Measurements from ENCODE around the gene TNFRSF19.

The TNFRSF19 gene

DNA sequence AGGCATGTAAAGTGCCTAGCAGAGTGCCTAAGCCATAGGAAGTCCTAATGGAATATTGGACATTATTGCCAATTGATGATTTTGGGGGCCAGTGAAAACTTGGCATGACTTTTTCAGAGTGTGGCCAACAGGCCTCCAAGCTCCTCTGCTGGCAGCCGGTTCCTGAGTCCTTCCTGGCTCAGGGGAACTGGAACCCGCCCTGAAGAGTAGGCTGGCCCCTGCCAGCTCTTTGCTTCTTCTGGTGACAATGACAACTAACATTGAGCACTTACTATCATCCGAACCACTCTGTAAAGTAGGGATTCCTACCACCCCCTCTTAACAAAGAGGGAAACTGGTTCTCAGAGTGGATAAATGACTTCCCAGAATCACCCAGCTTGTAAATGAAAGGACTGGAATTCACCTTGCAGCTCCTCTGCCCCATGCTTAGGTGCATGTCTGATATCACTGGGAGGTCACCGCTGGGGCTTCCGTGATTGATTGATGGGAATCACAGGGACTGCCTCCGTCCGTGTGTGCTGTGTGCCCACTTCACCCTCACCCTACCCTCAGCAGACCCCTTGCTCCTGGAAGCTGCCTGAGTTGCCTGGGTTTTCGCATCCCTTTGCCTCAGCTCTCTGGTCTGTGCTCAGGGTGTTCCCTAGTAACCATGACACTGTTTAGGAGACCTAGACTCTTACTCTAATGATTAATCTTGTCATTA is 50.6 kb downstream of the TNFRSF19 start:
- Histone ChIP-seq H3K9ac (ENCODE audit: low read depth, low read length) (no peak overlapping the region), H3K36me3 (ENCODE audit: insufficient read depth, low read length) (no peaks in the 10 kb centered on the region), H3K9me3 (ENCODE audit: control insufficient read depth, insufficient read depth, low read length) (no peaks in the 10 kb centered on the region), H3K4me1 (ENCODE audit: insufficient read depth, low read length) (no peaks in the 10 kb centered on the region; the same call in 1 of the 2 replicates)

DNA sequence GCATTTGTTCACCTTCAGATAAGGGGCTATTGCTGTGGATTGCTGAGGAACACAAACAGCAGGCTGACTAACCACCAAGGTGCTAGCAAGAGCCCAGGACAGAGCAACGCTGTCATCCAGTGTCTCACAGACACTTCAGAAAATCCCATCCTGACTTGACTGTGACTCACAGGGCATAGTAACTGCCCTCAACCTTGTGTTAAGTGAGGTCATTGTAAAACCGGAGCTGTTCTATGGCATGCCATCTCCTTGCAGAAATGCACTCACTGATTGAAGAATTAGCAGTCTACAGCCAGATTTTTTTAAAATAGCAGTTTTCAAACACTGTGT is 51.1 kb downstream of the TNFRSF19 start:
- no peaks in the 10 kb centered on the region for H3K36me3 ChIP-seq (ENCODE audit: insufficient read depth, low read length)
- no peak overlapping the region for H3K9ac ChIP-seq (ENCODE audit: low read depth, low read length)
- no peaks in the 10 kb centered on the region for H3K9me3 ChIP-seq (ENCODE audit: control insufficient read depth, insufficient read depth, low read length)
- H3K4me1 ChIP-seq (ENCODE audit: insufficient read depth, low read length) = no peaks in the 10 kb centered on the region; the same call in 1 of the 2 replicates

DNA sequence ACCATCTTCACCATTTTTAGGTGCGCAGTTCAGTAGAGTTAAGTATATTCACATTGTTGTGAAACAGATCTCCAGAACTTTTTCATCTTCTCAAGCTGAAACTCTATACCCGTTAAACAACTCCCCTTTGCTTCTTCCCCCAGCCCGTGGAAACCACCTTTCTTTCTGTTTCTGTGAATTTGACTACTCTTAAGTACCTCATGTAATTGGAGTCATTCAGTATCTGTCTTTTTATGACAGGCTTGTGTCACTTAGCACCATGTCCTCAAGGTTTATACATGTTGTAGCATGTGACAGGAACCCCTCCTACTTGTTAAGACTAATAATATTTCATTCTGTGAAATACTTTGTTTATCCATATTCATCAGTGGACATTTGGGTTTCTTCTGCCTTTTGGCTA is 52.8 kb downstream of the TNFRSF19 start:
- Histone ChIP-seq H3K9ac (ENCODE audit: low read depth, low read length) (no peak overlapping the region), H3K9me3 (ENCODE audit: control insufficient read depth, insufficient read depth, low read length) (no peaks in the 10 kb centered on the region), H3K4me1 (ENCODE audit: insufficient read depth, low read length) (no peaks in the 10 kb centered on the region; the same call in 1 of the 2 replicates), H3K36me3 (ENCODE audit: insufficient read depth, low read length) (no peaks in the 10 kb centered on the region)

DNA sequence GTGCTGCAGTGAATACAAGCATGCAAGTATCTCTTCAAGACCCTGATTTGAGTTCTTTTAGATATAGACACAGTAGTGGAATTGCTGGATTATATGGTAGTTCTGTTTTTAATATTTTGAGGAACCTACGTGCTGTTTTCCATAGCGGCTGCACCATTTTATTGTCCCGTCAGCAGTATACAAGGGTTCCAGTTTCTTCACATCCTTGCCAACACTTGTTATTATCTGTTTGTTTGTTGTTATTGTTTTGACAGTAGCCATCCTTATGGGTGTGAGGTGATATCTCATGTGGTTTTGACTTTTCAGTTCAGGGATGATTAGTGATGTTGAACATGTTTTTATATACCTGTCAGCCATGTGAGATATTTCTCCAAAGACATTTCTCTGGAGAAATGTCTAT is 53.2 kb downstream of the TNFRSF19 start:
- Histone ChIP-seq H3K9me3 (ENCODE audit: control insufficient read depth, insufficient read depth, low read length) (no peaks in the 10 kb centered on the region), H3K36me3 (ENCODE audit: insufficient read depth, low read length) (no peaks in the 10 kb centered on the region), H3K9ac (ENCODE audit: low read depth, low read length) (no peak overlapping the region), H3K4me1 (ENCODE audit: insufficient read depth, low read length) (no peaks in the 10 kb centered on the region; the same call in 1 of the 2 replicates)

DNA sequence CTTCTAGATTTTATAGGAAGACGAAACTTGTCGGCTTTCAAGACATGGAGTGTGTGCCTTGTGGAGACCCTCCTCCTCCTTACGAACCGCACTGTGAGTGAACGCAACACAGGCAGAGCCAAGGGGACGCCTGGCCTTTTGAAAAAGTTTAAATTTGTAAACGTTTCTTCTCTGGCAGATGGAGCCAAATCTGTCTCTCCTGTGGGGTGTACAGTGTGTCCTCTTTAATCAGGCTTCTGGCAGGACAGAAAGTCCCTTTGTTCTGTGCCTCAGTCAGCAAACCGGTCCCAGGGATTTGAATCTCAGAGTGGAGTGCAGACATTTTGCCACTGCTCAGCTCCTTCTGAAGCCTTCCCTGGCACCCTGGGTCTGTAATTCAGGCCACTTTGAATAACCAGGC is 56.5 kb downstream of the TNFRSF19 start:
- Histone ChIP-seq H3K9me3 (ENCODE audit: control insufficient read depth, insufficient read depth, low read length) (no peaks in the 10 kb centered on the region), H3K4me1 (ENCODE audit: insufficient read depth, low read length) (peaks cover 11% of the 10 kb centered on the region), H3K9ac (ENCODE audit: low read depth, low read length) (no peak overlapping the region), H3K36me3 (ENCODE audit: insufficient read depth, low read length) (no peaks in the 10 kb centered on the region)

DNA sequence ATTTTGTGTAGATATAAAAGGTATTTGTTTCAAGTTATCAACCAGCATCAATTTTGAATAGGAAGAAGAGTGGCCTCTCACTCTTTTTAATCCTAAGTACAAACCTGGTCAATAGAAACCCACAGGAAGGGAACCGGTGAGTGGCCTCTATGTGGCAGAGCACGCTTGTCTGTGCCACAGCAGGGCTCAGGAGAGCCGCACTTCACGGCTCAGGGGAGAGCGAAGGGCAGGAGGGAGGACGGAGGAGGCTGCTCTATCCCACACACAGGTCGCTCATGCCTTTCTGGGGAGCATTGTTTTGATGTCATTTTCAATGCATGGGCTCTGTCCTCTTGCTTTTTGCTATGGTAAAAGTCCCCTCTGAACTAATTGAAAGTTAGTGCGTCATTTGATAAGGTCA is 57.2 kb downstream of the TNFRSF19 start:
- peaks cover 18% of the 10 kb centered on the region for H3K4me1 ChIP-seq (ENCODE audit: insufficient read depth, low read length)
- H3K9me3 ChIP-seq (ENCODE audit: control insufficient read depth, insufficient read depth, low read length) = no peaks in the 10 kb centered on the region
- H3K36me3 ChIP-seq (ENCODE audit: insufficient read depth, low read length) = no peaks in the 10 kb centered on the region
- H3K9ac ChIP-seq (ENCODE audit: low read depth, low read length) = no peak overlapping the region

DNA sequence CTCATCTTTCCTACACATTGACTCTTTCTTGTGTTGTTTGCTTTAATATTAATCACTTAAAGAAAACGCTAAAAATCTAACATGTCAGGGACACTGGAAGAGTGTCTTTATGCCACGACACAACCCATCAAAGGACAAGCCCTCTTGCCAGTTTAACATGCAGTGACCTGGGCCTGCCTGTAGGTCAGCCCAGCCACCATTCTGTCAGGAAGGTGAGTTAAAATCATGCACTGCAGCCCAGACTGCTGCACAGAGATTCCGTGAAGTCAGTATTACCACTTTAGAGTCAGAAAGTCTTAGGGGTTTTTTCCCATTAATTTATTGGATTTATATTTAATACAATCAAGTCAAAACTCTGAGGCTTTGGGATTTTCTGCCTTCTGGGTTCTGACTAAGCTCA is 58.0 kb downstream of the TNFRSF19 start:
- Histone ChIP-seq H3K9me3 (ENCODE audit: control insufficient read depth, insufficient read depth, low read length) (no peaks in the 10 kb centered on the region), H3K4me1 (ENCODE audit: insufficient read depth, low read length) (peaks cover 27% of the 10 kb centered on the region), H3K36me3 (ENCODE audit: insufficient read depth, low read length) (no peaks in the 10 kb centered on the region)

DNA sequence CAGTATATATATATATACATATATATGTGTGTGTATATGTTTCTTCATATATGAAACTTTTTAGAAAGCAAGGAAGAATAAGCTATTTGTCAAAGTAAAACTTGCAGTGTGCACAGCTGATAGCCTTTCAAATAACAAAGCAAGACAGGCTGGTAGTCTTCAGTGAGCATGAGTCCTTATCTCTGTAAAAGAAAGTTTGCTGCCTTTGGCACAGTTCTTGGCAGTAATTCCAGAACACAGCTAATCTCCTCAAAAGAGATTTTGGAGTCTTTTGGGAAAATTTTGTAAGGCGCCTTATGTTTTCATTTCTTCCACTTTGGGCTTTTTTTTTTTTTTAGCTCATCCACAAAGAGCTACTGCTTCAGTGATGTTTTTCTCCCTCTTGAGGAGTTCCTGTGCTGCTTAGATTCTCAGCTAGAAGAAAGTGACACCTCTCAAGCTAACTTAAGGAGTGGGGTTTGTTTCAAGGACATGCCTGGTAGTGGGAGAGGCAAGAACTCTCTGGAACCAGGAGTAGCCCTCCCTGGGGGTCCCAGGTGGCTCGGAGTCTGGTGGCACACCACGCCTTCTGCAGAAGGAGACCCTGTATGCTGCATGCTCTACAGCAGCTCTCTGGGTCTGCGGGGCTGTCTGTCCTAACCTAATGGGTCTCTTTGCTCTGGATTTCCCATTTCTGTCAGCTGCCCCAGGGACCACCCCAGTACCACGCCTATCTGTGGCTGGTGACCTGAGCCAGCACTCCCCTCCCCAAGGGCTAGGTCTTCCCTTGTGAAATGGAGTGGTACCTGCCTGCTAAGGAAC is 58.8 kb downstream of the TNFRSF19 start:
- H3K9me3 ChIP-seq (ENCODE audit: control insufficient read depth, insufficient read depth, low read length) = no peaks in the 10 kb centered on the region
- peaks cover 27% of the 10 kb centered on the region for H3K4me1 ChIP-seq (ENCODE audit: insufficient read depth, low read length)
- H3K9ac ChIP-seq (ENCODE audit: low read depth, low read length) = no peak overlapping the region
- H3K36me3 ChIP-seq (ENCODE audit: insufficient read depth, low read length) = no peaks in the 10 kb centered on the region

More for the DNA sequence above, 58.0 kb downstream of the TNFRSF19 start:
- no peak overlapping the region for H3K9ac ChIP-seq (ENCODE audit: low read depth, low read length)

DNA sequence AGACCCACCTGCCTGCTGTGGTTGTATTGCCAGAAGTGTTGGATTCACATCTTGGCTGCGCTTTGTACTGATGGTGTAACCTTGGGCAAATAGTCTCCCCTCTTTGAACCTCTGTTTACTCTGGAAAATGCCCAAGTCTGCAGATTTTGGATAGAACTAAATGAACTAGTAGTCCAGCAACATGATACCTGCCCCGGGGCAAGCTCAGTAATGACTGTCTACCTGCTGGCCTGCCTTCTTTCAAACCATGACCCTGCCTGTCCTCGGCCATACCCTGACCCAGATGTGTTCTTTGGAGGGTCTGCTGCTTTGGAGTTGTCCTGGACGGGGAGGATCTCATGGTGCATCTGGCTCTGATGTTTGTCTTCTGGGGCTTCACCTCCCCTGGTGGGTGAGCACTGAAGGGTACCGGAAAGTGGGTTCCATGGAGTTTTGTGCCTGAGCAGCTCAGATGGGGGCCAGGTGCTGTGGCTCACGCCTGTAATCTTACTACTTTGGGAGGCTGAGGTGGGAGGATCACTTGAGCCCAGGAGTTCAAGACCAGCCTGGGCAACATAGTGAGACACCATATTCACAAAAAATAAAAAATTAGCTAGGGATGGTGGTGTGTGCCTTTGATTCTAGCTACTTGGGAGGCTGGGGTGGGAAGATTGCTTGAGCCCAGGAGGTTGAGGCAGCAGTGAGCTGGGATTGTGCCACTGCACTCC is 59.5 kb downstream of the TNFRSF19 start:
- H3K4me1 ChIP-seq (ENCODE audit: insufficient read depth, low read length) = peaks cover 27% of the 10 kb centered on the region

DNA sequence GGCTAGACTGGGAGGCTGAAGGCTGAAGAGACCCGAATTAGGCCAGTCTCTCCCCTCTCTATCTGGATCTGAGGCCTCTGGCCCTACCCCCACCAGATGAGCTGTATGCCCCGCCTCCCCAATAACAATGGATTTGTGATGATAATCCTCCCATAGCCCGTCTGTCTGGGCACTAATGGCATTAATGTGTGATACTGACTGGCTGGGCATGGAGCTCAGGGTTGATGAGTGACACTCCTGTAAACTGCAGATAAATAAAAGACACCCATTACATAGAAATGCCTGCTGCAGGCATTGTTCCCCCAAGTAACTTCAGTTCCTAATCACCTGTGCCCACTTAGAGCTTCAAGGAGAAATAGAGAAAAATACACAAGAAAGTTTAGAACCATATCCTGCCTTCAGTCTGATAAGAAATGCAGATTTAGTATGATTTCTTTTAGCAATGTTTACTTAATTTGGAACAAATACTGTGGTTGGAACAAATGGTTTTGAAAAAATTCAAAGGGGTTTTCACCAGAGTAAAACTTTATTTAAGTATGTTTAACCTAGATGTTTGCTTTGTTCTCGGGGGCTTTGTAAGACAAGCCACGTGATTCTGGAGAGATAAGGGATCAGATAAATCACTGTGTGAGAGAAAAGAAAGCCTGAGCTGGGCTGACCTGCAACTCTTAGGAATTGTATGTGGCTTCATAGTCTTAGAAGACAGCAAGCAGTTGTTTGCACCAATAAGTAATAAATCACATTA is 60.3 kb downstream of the TNFRSF19 start:
- no peak overlapping the region for H3K9ac ChIP-seq (ENCODE audit: low read depth, low read length)
- peaks cover 27% of the 10 kb centered on the region for H3K4me1 ChIP-seq (ENCODE audit: insufficient read depth, low read length)
- no peaks in the 10 kb centered on the region for H3K36me3 ChIP-seq (ENCODE audit: insufficient read depth, low read length)
- no peaks in the 10 kb centered on the region for H3K9me3 ChIP-seq (ENCODE audit: control insufficient read depth, insufficient read depth, low read length)

More for the DNA sequence above, 59.5 kb downstream of the TNFRSF19 start:
- no peak overlapping the region for H3K9ac ChIP-seq (ENCODE audit: low read depth, low read length)
- no peaks in the 10 kb centered on the region for H3K36me3 ChIP-seq (ENCODE audit: insufficient read depth, low read length)
- H3K9me3 ChIP-seq (ENCODE audit: control insufficient read depth, insufficient read depth, low read length) = no peaks in the 10 kb centered on the region

DNA sequence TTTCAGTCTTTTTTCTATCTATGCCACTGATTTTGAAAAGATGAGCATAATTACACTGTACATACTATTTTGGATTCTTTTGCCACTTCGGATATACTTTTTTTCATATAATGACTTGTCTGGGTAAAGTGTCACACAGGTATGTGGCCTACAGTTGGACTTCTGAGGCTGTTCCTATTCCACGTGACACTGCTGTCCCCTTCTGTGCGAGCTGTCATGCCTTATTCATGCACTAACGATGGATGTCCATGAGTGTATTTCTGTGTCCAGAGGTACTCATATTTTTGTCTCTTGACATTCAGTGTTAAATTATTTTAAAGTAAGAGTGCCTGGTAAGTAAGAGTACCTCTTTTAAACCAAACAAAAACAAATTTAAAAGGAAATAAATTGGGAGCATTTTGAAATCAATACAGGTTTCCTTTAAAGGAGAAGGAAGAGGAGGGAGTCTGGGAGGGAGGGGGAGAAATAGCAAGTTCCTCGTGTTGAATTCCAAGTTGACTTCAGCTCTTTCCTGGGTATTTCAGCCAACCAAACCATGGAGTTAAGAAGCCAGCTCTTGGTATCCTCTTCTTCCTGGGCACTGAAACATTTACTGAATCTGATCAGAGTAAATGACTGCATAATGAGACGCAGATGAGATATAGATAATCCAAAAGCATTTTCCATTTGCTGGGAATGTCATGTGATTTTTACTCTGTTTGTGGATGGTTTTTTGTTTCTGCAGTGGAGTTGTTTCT is 61.3 kb downstream of the TNFRSF19 start:
- Histone ChIP-seq H3K9ac (ENCODE audit: low read depth, low read length) (no peak overlapping the region), H3K36me3 (ENCODE audit: insufficient read depth, low read length) (no peaks in the 10 kb centered on the region), H3K9me3 (ENCODE audit: control insufficient read depth, insufficient read depth, low read length) (no peaks in the 10 kb centered on the region), H3K4me1 (ENCODE audit: insufficient read depth, low read length) (peaks cover 27% of the 10 kb centered on the region)

DNA sequence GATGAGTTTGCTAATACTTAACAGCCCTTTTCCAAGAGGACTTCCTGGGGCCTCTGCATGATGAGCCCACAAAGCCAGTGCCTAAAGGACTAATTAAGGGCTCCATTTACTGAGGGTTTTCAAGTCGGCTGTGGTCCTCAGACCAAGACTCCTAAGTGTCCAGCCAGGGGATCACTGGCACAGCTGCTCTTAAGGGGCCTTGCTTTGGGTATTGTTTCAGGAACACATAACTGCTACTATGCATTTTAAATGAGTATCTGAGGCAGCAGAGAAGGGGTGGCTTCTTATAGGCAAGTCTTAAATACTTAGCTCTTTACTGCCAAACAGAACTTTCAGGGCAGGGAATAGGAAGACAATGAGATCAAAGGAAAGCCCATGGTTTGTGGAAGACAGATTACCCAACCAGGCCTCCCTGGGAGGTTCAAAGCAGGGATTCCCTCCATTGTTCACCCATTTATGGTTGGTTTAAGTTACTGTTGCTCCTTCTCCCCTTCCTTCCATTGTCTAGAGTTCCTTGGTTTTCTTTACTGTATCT is 61.9 kb downstream of the TNFRSF19 start:
- no peaks in the 10 kb centered on the region for H3K36me3 ChIP-seq (ENCODE audit: insufficient read depth, low read length)
- H3K9me3 ChIP-seq (ENCODE audit: control insufficient read depth, insufficient read depth, low read length) = no peaks in the 10 kb centered on the region
- peaks cover 27% of the 10 kb centered on the region for H3K4me1 ChIP-seq (ENCODE audit: insufficient read depth, low read length)
- no peak overlapping the region; the same call in 1 of the 2 replicates for H3K9ac ChIP-seq (ENCODE audit: low read depth, low read length)

DNA sequence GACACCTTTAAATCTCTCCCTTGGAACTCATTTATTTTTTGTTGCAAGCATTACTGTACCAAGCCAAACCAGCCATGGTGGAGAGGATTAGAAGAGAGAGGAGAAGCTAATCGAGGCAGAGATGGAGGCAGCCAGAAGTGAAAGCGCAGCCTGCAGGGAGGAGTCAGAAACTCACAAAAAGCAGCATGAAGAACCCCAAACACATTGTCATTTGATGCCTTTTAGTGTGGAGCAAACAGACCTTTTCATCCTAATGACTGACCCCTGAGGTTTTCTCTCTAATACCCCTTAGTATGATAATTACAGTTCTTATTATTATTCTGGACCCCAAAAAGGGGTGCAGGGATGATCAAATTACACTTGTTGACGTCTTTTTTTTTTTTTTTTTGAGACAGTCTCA is 62.5 kb downstream of the TNFRSF19 start:
- Histone ChIP-seq H3K9ac (ENCODE audit: low read depth, low read length) (no peak overlapping the region), H3K9me3 (ENCODE audit: control insufficient read depth, insufficient read depth, low read length) (no peaks in the 10 kb centered on the region), H3K4me1 (ENCODE audit: insufficient read depth, low read length) (peaks cover 27% of the 10 kb centered on the region), H3K36me3 (ENCODE audit: insufficient read depth, low read length) (no peaks in the 10 kb centered on the region)
